GM23248 (cell line): ENCODE measurements around the gene PON1.

Source experiments
- EZH2 ChIP-seq: fragments of 200-600 bp; sonication (generic); IDR thresholded peaks from 2 replicates; pipeline ENCODE4 v1.6.1; 2018; ENCODE audit warnings: antibody characterized with exemption, mild to moderate bottlenecking; ENCODE audit not compliant: insufficient read depth, poor library complexity, severe bottlenecking
- EZH2phosphoT487 ChIP-seq: fragments of 200-600 bp; sonication (generic); IDR thresholded peaks from 2 replicates; pipeline ENCODE4 v1.6.1; 2018; ENCODE audit warnings: antibody characterized with exemption, moderate library complexity, mild to moderate bottlenecking, low read depth; ENCODE audit not compliant: insufficient read depth

DNA sequence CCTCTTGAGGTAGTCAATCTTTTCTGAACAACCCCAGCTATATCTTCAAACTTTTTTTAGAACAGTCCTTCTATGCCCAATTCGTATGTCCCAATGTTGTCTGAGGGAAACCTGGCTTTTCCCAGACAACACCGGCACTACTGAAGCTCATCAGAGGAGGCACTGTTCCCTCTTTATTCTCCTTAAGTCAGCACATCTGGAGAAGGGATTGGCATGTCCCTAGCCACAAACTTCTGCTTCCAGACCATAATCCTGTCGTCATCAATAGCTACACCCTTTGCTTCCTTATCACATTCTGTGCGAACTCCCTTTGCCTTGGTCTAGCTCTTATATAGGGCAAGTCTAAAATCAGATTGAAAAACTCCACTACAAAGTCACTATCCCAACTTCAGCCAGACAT is 49.0 kb upstream of the PON1 start:
- TF ChIP-seq EZH2: no peak
- TF ChIP-seq EZH2phosphoT487: no peak
